ENCODE data around the gene SLC25A48.

The SLC25A48 gene

GRCh38 chr5:135829179-135829578 is 5.3 kb upstream of the SLC25A48 start:
- TF ChIP-seq ZNF624 (tag by site-specific recombination; IDR thresholded peaks at IDR 0.05) (no peak), ZNF155 (tag by site-specific recombination; IDR thresholded peaks at IDR 0.05) (no peak), ZBTB21 (tag by site-specific recombination; IDR thresholded peaks at IDR 0.05) (no peak), HOXC10 (CRISPR knock-in tag; IDR thresholded peaks at IDR 0.05) (no peak), ZNF704 (tag by site-specific recombination; IDR thresholded peaks at IDR 0.05) (no peak), ZBTB49 (tag by site-specific recombination; IDR thresholded peaks at IDR 0.05; ENCODE audit: low read depth) (no peak), ZNF701 (tag by site-specific recombination; IDR thresholded peaks at IDR 0.05) (no peak)
- POLR2A ChIA-PET: no interaction called here

GRCh38 chr5:135829681-135830383 is 4.6 kb upstream of the SLC25A48 start:
- H3K9me3 ChIP-seq (ENCODE audit: control insufficient read depth, insufficient read depth, low read depth, low read length): no peaks in the 10 kb centered on the region
- CTCF ChIA-PET: interaction anchor here (0.7 to 11.4 kb wide), 30 partner anchors 9 to 382 kb away, joined by 3 to 319 read pairs (median 5); no protein-coding TSS in a partner anchor
- POLR2A ChIA-PET: no interaction called here
- H3K27ac ChIP-seq (ENCODE audit: extremely low read depth, low read depth, low read length): no peak overlapping the region
- no peaks in the 10 kb centered on the region for H3K4me1 ChIP-seq (ENCODE audit: control insufficient read depth, insufficient read depth, low read length)
- no peaks in the 10 kb centered on the region for H3K36me3 ChIP-seq (ENCODE audit: control insufficient read depth in 2 of 2, insufficient read depth in 1 of 2, low read length in 2 of 2)
- no peak overlapping the region for H3K4me3 ChIP-seq (ENCODE audit: low read depth, low read length)
- no peak for TF ChIP-seq ZNF670 (tag by site-specific recombination; IDR thresholded peaks at IDR 0.05; ENCODE audit: low read depth)
- TF ChIP-seq FEZF1 (tag by site-specific recombination; IDR thresholded peaks at IDR 0.05): peak; percentile 74
- TF ChIP-seq ZNF2 (tag by site-specific recombination; IDR thresholded peaks at IDR 0.05): 0 out of 2 replicates have a peak, but pooled peaks have one; percentile 48
- no peak for TF ChIP-seq ZNF571 (tag by site-specific recombination; IDR thresholded peaks at IDR 0.05)
- TF ChIP-seq ZFHX2 (tag by site-specific recombination; conservative IDR thresholded peaks at IDR 0.05): 0 out of 2 replicates have a peak, but pooled peaks have one; percentile 7
- no peak for TF ChIP-seq ZNF366 (tag by site-specific recombination; conservative IDR thresholded peaks at IDR 0.05)
- TF ChIP-seq CTCF (tag by site-specific recombination; IDR thresholded peaks at IDR 0.05): peak; percentile 76
- 0 out of 2 replicates have a peak, but pooled peaks have one; percentile 71 for TF ChIP-seq ZNF660 (tag by site-specific recombination; IDR thresholded peaks at IDR 0.05)
- no peak for TF ChIP-seq ZNF266 (tag by site-specific recombination; IDR thresholded peaks at IDR 0.05; ENCODE audit: low read depth)
- no peak for TF ChIP-seq ZSCAN4 (tag by site-specific recombination; IDR thresholded peaks at IDR 0.05)
- TF ChIP-seq ZNF768 (tag by site-specific recombination; IDR thresholded peaks at IDR 0.05): peak; percentile 90
- no peak for TF ChIP-seq SALL2 (tag by site-specific recombination; IDR thresholded peaks at IDR 0.05; ENCODE audit: borderline replicate concordance)
- no peak for TF ChIP-seq ZNF214 (tag by site-specific recombination; IDR thresholded peaks at IDR 0.05; ENCODE audit: borderline replicate concordance)
- peak; percentile 86 for TF ChIP-seq ZNF654 (tag by site-specific recombination; IDR thresholded peaks at IDR 0.05; ENCODE audit: low read depth)
- TF ChIP-seq ZNF621 (tag by site-specific recombination; IDR thresholded peaks at IDR 0.05): no peak
- no peak for TF ChIP-seq ZNF473 (tag by site-specific recombination; IDR thresholded peaks at IDR 0.05)
- TF ChIP-seq INSM2 (tag by site-specific recombination; IDR thresholded peaks at IDR 0.05): no peak
- no peak for TF ChIP-seq GLIS1 (tag by site-specific recombination; IDR thresholded peaks at IDR 0.05)
- no peak for TF ChIP-seq ZIC2 (tag by site-specific recombination; IDR thresholded peaks at IDR 0.05)
- TF ChIP-seq ZNF48 (tag by site-specific recombination; IDR thresholded peaks at IDR 0.05): no peak
- no peak for TF ChIP-seq ZNF391 (tag by site-specific recombination; IDR thresholded peaks at IDR 0.05; ENCODE audit: borderline replicate concordance, low read depth)

More at GRCh38 chr5:135829179-135829578, 5.3 kb upstream of the SLC25A48 start:
- Histone ChIP-seq H3K9me3 (ENCODE audit: control insufficient read depth, insufficient read depth, low read depth, low read length) (no peaks in the 10 kb centered on the region), H3K4me1 (ENCODE audit: control insufficient read depth, insufficient read depth, low read length) (no peaks in the 10 kb centered on the region), H3K4me3 (ENCODE audit: low read depth, low read length) (no peak overlapping the region), H3K36me3 (ENCODE audit: control insufficient read depth in 2 of 2, insufficient read depth in 1 of 2, low read length in 2 of 2) (no peaks in the 10 kb centered on the region), H3K27ac (ENCODE audit: extremely low read depth, low read depth, low read length) (no peak overlapping the region)
- CTCF ChIA-PET: interaction anchor here (0.7 to 11.4 kb wide), 15 partner anchors 9 to 383 kb away, joined by 3 to 319 read pairs (median 9); no protein-coding TSS in a partner anchor

All from HEK293 (cell line).